HG03135 (cell line): ENCODE measurements around the gene NEK6.

Experiments
- ATAC-seq: cut with Tn5 transposase; IDR thresholded peaks from one replicate; pipeline ENCODE4 v1.9.1; 2021; ENCODE audit warnings: mild to moderate bottlenecking, moderate library complexity; ENCODE audit not compliant: unreplicated experiment

NEK6 gene

GRCh38 chr9:124293718-124294506, 36.2 kb downstream of the NEK6 start:
- ATAC-seq: no peak

GRCh38 chr9:124295159-124295794, 37.5 kb downstream of the NEK6 start:
- ATAC-seq: no peak

DNA sequence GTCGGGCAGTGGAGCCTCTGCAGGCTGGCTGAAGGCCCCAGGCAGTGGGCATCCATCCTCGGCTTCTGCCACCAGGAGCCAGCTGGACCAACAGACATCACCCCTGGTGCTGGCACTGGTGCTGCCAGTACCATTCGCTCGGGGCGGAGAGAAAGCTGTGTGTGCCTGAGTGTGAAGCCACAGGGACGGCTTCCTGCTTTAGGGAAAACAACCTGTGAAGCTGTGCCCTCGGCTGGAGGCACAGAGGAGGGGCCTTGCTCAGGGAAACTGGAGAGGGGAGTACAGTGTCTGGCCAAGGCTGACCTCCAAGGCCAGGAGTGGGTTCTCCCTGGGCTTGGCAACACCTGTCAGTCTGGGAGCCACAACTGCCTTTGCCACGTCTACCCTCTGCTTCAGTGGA, 38.3 kb downstream of the NEK6 start:
- no peak for ATAC-seq

DNA sequence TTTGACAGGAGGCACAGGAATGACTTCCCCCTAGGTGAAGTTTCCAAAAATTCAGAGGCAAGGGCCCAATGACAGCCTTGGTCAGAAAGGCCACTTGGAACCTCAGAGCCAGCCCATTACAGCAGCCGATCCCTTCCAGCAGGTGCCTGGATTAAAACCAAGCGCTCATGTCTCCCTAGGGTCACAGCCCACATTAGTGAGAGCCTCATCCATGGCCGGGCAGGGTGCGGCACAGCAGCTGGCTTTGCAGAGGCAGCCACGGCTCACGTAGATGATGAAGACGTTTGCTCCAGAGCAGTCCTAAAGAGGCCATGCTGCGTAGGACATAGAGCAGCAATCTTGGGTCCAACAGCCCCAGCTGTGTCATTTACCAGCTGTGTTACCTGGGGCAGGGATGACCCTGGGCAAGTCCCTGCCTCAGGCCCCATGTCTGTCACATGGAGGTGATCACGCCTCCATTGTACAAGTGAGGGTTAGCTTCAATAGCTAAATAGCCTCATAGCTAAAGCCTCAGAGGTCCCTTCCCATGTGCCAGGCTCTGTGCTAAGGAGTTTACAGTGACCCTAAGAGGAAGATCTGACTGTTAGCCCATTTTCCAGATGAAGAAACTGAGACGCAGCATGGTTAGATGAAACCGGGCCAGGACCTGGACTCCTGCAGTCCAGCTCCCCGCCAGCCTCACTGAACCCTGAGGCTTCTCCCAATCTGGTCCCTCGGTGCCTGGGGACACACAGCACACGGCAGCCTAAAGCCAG, 39.2 kb downstream of the NEK6 start:
- ATAC-seq: no peak

GRCh38 chr9:124297551-124297901, 39.8 kb downstream of the NEK6 start:
- no peak for ATAC-seq

GRCh38 chr9:124297915-124298645, 40.3 kb downstream of the NEK6 start:
- ATAC-seq: no peak

GRCh38 chr9:124298646-124299235, 41.0 kb downstream of the NEK6 start:
- no peak for ATAC-seq

- no peak for ATAC-seq
These were observed 41.9 kb downstream of the NEK6 start for GRCh38 chr9:124299515-124300090.

DNA sequence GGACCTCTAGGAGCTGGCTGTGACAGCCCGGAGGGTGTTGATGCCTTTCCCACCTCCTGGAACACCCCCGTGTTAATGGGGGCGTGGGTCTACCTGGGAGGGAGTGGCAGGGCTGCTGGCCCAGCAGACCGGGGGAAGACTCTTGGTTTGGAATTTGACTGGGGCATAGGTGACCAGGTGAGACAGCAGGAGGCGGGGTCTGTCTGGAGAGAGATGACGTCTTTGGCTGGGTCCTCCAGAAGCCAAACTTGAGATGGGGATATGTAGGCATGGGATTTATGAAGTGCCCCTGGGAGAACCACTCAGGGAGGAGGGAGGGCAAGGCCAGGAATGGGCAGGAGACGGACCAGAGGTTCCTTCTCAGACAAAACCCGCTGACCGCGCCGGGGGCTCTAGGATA, 42.6 kb downstream of the NEK6 start:
- no peak for ATAC-seq

- no peak for ATAC-seq
These were observed 45.2 kb downstream of the NEK6 start for GRCh38 chr9:124302921-124303320.

DNA sequence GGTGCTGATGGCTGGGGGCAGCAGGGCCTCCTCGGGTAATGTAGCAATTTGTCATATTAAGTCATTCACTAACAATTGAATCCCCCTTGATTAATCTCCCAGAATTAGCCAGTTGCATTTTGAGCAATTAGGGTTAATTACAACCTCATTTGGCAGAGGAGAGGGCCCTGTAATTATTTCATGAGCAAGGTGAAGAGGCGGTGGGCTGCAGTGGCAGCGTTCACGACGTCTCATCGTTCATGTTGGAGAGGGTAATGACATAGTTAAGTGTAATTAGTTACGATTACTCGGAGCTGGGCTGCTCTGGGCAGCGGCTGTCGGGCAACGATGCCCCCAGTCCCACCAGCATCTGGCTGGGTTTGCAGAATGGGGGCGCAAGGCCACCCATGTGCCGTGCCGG, 46.0 kb downstream of the NEK6 start:
- no peak for ATAC-seq

DNA sequence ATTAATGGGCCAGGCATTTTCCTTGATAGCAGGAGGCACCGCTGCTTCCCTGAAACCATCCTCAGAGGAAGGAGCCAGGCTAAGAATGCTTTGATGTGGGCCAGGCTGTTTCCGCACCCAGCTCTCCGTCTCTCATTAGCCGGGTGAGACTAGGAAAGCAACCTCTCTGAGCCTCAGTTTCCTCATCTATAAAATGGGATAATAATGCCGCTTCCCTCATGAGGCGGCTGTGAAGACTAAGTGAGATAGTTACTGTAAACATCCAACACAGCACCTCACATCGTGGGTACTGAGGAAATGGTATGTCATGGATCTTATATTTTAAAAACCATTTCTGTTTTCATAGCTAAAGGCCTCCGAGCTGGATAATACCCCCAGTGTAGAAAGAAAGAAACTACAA, 46.5 kb downstream of the NEK6 start:
- ATAC-seq: no peak

DNA sequence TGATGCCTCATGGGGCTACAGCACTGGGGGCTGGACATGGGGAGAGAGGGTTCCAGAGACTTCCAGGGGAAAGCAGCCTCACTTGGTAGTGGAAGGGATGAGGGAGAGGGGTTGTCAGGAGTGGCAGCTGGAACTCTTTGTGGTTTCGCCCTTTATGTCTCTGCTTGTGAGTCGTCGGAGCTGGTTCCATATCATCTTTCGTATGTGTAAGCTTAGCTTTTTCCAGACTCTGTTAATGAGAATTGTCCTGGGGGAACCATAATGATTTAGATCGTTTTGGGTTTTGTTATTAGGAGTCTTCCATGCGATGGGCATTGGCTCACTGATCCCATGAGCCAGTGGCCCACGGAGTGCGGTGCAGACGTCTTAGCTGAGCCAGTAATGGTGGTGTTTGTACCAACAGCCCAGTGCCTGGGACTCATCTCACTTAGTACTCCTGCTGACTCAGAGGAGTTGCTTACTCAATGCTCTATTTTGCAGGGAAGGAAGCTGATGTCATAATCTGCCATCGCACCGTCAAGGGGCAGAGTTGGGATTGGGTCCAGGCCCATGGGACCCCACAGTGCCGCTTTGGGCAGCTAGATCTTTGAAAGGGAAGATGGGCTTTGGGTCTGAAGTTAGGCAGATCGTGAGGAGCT, 48.5 kb downstream of the NEK6 start:
- no peak for ATAC-seq

DNA sequence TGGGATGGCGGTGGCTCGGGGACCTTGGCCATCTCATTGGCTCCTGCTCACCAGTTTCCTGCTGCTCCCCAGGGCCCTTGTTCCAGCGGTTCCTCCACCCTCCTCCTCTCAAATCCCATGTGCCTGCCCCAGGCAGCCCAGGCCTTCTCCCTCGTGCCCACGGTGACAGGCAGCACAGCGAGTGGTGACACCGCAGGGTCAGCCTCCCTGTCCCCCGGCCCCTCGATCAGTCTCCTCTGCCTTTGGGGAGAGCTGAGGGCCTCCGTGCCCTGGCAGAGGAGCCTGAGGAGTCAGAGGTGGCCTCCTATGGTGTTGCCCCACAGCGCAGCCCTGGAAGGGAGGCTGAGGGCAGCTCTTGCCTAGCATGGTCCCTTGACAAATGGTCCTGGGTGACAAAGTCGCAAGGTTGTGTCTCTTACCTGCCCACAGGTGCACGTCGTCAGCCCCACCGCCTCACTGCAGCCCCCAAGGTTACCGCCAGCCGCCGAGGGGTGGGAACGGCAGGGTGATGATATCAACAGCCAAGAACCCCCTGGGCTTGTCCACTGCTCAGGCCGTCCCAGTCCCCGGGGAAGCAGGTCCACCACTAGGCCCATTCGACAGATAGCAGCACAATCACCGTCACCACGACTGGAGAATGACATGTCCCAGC, 49.8 kb downstream of the NEK6 start:
- ATAC-seq: no peak

DNA sequence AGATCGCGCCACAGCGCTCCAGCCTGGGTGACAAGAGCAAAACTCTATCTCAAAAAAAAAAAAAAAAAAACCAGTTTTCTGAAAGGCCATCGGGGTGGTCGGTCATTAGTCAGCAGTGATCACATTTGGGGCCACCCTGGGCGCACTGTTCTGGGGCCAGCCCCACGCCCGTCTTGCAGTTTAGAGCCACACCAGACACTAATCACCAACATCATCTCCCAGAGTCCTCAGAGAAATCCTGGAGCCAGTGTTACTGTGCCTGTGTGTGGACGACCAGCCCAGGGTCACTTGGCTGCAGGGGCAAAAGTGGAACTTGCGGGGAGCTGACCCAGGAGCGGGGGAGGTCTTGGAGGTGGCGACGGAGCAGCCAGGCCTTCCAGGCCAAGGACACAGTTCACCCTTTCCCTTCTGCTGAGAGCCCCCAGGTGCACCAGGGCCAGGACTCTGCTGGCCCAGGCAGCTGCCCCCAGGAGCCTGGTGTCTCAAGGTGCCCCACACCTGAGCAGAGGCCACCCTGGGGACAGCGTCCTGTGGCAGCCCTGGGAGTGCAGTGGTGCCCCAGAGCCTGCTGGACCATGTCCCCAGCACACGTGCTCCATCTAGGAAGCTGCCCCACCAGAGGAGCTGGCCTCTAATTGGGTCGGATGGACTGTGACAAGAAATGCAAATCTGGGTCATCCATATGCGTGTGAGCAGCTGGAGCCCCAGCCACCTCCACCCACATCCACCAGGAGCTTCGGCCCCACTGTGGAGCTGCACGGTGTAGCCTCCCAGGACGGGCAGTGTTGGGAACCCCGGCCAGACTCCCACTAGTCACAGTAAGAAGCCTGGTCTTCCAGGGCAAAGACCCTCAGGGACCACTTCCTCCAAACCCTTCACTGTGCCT, 51.1 kb downstream of the NEK6 start:
- no peak for ATAC-seq

GRCh38 chr9:124309667-124310084, 51.9 kb downstream of the NEK6 start:
- no peak for ATAC-seq

- no peak for ATAC-seq
These were observed 53.5 kb downstream of the NEK6 start for GRCh38 chr9:124311283-124311682.
